Dendritic cell treated with granulocyte-macrophage colony-stimulating factor and Interleukin-4, amounts not matched to agents 40 ng/mL and 50 ng/mL, for 4 days (primary cell): ENCODE results near the gene NEK4.

Experiments
- H3K27ac Mint-ChIP-seq: one replicate; pipeline ENCODE4 v1.8.0; 2022; ENCODE audit warnings: mild to moderate bottlenecking, mixed read lengths
- H3K27me3 Mint-ChIP-seq: one replicate; pipeline ENCODE4 v1.8.0; 2022; ENCODE audit warnings: mild to moderate bottlenecking, mixed read lengths
- H3K36me3 Mint-ChIP-seq: one replicate; pipeline ENCODE4 v1.8.0; 2022; ENCODE audit warnings: low read depth, mixed read lengths
- H3K4me1 Mint-ChIP-seq: one replicate; pipeline ENCODE4 v1.8.0; 2022; ENCODE audit warnings: low read depth, mixed read lengths
- H3K4me3 Mint-ChIP-seq: one replicate; pipeline ENCODE4 v1.8.0; 2022; ENCODE audit warnings: mild to moderate bottlenecking, moderate library complexity, mixed read lengths
- H3K9me3 Mint-ChIP-seq: one replicate; pipeline ENCODE4 v1.8.0; 2022; ENCODE audit warnings: mixed read lengths
- intact Hi-C: fragments of 100-400 bp; cut with micrococcal nuclease; formaldehyde crosslinking; loops from one replicate; pipeline ENCODE4 v1.15.0; 2022

NEK4 gene

DNA sequence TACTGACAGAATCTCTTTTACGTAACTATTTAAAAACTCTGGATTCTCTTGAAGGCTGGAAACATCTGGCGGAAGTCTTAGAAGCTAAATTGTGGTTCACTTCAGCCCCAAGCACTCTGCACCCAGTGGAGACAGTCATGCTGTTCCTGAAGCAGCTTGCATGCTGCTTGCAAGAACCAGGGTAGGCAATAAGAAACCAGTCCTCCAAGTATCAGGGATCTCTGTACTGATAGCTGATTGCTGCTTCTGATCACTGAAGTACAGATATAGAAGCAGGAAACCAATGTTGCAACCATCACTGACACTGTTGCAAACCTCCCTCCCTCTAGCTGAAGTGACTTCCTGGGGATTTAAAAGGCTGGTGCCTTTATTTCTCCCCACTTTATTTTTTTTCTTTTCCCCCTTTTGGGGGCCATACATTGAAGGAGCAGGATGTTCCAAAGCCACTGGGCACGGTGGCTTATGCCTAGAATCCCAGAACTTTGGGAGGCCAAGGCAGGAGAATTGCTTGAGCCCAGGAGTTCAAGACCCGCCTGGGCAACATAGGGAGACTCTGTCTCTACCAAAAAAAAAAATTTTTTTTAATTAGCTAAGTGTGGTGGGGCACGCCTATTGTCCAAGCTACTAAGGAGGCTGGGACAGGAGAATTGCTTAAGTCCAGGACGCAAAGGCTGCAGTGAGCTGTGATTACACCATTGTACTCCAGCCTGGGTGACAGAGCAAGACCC is 49.6 kb downstream of the NEK4 start:
- intact Hi-C loops, result no loop called here
- Mint-ChIP-seq H3K4me1 (peaks cover 40% of the 10 kb centered on the region), H3K4me3 (no peak overlapping the region), H3K36me3 (peaks cover 38% of the 10 kb centered on the region), H3K9me3 (peaks cover 8% of the 10 kb centered on the region), H3K27ac (peak overlapping the region; percentile 22), H3K27me3 (no peaks in the 10 kb centered on the region)

DNA sequence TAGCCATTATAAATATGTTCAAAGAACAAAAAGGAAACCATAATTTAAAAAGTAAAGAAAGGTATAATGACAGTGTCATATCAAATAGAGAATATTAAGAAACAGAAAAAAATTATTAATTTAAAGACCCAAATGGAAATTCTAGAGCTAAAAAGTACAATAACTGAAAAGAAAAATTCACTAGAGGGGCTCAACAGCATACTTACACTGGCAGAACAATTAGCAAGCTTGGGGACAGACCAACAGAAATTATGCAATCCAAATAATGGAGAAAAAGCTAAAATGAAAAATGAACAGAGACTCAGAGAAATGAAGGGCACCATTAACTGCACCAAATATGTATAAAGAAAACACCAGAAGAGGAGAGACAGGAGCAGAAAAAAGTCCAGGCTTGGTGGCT is 51.1 kb downstream of the NEK4 start:
- H3K4me1 Mint-ChIP-seq, result peaks cover 49% of the 10 kb centered on the region
- H3K27me3 Mint-ChIP-seq, result no peaks in the 10 kb centered on the region
- intact Hi-C loops, result no loop called here
- peaks cover 8% of the 10 kb centered on the region for H3K9me3 Mint-ChIP-seq
- H3K4me3 Mint-ChIP-seq, result no peak overlapping the region
- H3K36me3 Mint-ChIP-seq, result peaks cover 38% of the 10 kb centered on the region
- H3K27ac Mint-ChIP-seq, result peak overlapping the region; percentile 22

DNA sequence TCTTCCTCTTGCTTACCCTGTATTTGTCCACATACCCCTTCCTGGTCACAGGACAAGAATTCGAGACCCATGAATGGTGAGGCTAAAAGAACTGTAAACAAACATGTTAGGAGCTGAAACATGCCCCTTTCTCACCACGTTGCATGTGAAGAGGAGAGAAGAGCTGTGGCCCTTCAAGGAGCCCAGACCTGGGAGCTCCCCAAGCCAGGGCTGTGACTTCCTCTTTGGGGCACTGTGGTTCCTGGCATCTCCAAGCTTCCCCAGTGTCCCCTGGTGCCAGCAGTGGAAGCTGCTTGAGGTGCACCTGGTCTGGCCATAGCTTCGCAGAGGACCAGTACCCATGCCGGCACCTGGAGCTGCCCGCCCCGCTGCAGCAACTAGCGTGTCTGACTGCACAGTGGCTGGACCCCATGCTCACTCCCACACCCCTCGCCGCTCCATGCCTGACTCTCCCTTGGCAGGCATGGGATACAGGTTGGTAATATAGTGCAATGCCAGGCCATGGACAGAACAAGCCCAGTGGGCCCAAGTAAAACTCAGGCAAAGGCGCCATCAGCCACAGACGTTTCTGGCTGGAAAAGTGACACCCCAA is 54.9 kb downstream of the NEK4 start:
- Mint-ChIP-seq H3K27me3 (no peaks in the 10 kb centered on the region), H3K36me3 (peaks cover 32% of the 10 kb centered on the region), H3K27ac (peak overlapping the region; percentile 53), H3K4me3 (no peak overlapping the region), H3K9me3 (peaks cover 8% of the 10 kb centered on the region), H3K4me1 (peaks cover 31% of the 10 kb centered on the region)
- intact Hi-C loops, result no loop called here

DNA sequence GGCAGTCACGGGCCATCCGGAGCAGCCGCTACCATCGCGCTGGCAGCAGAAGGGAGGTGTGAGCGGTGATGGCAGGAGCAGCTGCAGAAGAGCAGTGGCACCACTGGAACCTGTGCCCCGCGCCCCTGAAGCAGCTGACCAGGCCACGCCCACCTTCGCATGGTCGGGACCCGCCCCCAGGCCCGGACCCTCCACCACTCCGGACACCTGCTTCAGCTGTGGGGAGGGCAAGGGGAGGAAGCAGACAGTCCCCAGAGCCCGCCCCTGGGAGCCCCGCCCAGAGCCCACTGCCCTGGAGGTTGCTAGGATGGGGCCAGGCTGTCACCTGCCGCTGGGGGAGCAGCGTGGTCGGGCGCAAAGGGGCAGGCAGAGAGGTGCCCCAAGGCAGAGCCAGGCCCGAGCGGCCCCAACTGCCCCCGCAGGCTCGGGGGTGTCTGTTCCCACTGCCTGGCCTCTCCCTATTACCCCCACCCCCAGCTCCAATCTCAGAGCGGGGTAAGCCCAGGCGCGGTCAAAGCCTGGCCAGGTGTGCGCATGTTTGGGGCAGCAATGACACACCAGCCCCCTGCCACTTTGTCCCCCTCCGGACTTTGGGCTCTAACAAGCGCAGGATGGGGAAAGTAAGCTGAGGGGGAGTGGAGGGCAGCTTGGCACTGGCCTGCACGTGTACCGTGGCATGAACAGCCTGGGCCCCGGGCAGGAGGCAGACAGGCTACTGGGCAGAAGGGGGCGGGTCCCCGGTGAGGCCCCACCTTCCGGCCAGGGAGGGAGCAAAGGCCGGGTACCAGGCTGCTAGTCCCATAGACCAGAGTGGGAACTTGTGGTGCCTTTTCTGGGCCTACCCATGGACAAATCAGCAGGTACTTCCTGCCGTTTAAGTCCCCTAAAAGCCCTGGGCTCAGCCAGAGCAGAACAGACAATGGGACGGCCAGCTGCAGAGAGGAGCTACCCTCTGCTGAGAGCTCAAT is 56.1 kb downstream of the NEK4 start:
- Mint-ChIP-seq H3K36me3 (peaks cover 37% of the 10 kb centered on the region), H3K4me1 (peaks cover 27% of the 10 kb centered on the region), H3K4me3 (no peak overlapping the region), H3K9me3 (peaks cover 3% of the 10 kb centered on the region), H3K27ac (no peak overlapping the region), H3K27me3 (no peaks in the 10 kb centered on the region)
- intact Hi-C loops, result no loop called here

DNA sequence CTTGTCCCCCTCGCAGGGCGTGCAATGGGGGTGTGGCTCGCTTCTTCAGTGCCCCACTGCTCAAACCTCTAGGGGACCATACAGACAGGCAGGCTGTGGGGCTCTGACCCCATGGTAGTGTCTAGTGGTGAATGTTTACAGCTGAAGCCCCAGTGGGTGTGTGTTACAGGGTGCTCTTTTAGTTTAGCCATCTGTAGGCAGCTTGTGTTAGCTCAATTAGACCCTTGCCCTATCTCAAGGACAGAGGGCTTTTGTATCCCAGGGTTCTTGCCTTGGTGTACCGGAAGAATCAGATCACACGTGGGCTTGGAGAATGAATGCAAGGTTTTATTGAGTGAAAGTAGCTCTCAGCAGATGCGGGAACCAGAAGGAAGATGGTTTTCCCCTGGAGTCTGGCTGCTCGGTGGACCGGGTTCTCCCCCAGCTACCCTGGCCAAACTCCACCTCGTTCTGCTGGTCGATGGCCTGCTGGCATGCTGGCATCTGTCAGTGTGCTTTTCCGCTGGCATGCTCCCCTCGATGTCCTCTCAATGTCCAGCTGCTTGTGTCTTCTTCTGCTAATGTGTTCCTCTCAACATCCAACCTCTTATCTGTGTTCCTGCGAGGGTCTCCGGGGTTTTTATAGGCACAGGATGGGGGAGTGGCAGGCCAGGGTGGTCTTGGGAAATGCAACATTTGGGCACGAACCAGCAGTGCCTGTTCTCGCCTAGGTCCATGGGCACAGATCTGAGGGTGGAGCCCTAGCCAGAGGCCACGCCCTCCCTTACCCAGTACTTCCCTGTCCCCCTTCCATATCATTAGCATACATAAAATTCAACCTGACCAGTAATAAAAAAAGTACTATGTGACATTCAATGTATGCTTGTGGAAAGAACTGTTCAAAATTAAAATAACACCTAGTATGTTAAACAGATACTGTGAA is 58.2 kb downstream of the NEK4 start:
- Mint-ChIP-seq H3K9me3 (no peaks in the 10 kb centered on the region), H3K4me3 (no peak overlapping the region), H3K27ac (no peak overlapping the region), H3K36me3 (peaks cover 35% of the 10 kb centered on the region), H3K4me1 (peaks cover 28% of the 10 kb centered on the region), H3K27me3 (no peaks in the 10 kb centered on the region)
- intact Hi-C loops, result no loop called here

DNA sequence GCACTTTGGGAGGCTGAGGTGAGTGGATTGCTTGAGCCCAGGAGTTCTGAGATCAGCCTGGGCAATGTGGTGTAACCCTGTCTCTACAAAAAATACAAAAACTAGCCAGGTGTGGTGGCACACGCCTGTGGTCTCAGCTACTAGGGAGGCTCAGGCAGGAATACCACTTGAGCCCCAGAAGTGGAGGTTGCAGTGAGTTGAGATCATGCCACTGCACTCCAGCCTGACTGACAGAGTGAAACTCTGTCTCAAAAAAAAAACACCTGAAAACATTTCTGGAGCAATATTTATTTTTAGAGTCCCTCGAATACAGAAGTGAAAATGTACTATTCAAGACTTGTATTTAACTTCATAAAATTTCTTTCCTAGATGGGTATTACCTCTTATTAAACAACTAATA is 60.2 kb downstream of the NEK4 start:
- no peaks in the 10 kb centered on the region for H3K9me3 Mint-ChIP-seq
- H3K27ac Mint-ChIP-seq, result no peak overlapping the region
- peaks cover 26% of the 10 kb centered on the region for H3K4me1 Mint-ChIP-seq
- H3K27me3 Mint-ChIP-seq, result no peaks in the 10 kb centered on the region
- intact Hi-C loops, result no loop called here
- peaks cover 44% of the 10 kb centered on the region for H3K36me3 Mint-ChIP-seq
- H3K4me3 Mint-ChIP-seq, result no peak overlapping the region

DNA sequence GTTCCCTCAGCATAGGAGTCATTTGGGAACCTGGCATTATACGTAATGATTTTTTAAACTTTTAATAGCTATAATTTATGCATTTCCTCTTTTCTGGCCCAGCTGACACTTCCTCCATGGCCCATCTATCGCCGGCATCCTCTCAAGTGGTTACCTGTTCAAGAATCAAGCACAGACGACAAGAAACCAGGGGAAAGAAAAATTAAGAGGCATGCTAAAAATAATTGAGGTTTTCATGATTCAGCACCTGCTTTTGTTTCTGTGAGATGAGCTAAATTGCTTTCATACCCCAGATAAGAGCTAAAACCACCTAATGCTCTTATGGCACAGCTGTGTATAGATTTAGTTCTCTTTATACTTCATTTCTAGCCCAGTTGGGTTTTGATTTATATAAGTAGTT is 63.2 kb downstream of the NEK4 start:
- Mint-ChIP-seq H3K36me3 (peaks cover 40% of the 10 kb centered on the region), H3K4me1 (peaks cover 25% of the 10 kb centered on the region)
- intact Hi-C loops, result no loop called here

DNA sequence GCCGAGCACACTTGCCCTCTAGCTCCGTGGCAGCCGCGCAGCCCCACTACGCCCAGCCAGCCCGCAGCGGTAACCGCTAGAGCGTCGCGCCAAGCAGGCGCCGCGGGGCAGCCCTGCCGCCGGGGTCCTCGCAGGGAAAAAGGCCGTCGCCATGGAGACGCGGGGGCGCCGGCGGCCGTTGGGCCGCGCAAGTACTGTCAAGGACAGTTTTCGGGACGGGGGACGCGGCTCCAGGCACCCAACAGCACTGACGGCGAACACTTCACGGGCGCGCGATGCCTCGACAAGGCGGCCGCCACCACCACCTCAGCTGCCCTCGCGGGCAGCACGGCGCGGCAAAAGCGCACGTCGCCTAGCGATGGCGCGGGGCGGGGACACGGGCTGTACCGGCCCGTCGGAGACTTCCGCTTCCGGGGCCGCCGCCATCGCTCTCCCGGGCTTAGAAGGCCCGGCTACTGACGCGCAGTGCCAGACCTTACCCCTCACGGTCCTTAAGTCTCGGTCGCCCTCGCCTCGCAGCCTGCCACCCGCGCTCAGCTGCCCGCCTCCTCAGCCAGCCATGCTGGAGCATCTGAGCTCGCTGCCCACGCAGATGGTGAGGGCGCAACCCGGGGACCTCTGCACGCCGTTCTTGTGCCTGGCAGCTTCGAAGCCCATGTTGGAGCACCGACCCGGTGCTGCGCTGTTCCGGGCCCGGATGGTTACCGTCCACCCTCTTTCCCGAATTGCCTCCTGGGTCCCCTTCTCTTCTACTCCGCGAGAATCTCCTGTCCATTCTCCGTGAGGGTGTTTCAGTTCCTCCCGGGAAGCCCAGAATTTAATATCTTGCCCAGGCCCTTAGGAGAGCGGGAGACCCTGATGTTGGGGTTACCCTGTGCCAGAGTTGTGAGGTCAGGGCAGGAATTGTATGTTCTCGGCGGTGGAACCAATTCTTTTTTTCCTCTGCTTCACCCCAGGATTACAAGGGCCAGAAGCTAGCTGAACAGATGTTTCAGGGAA is 64.8 kb downstream of the NEK4 start, which contains the start of the genes GLT8D1 and SPCS1:
GLT8D1 (minus strand) TSS at position 104 of the 999 bp plus-strand sequence. CDS start 5,331 bp downstream, outside the sequence.
SPCS1 (plus strand) TSS at position 419 of the 999 bp plus-strand sequence; CDS start at position 560, 141 bp downstream.
- peaks cover 28% of the 10 kb centered on the region for H3K36me3 Mint-ChIP-seq
- intact Hi-C loops, result loop anchor here (1.0 kb wide), 1 partner anchor 20 kb away; the partner anchor contains the start of gene GNL3
- no peaks in the 10 kb centered on the region for H3K9me3 Mint-ChIP-seq
- peaks cover 25% of the 10 kb centered on the region for H3K4me1 Mint-ChIP-seq
- H3K27ac Mint-ChIP-seq, result peak within 1 kb of the TSS; percentile 97
- H3K27me3 Mint-ChIP-seq, result no peaks in the 10 kb centered on the region
- peak within 1 kb of the TSS; percentile 98 for H3K4me3 Mint-ChIP-seq

More for the DNA sequence above, 63.2 kb downstream of the NEK4 start:
- Mint-ChIP-seq H3K9me3 (no peaks in the 10 kb centered on the region), H3K4me3 (peak overlapping the region; percentile 53), H3K27ac (peak overlapping the region; percentile 97), H3K27me3 (no peaks in the 10 kb centered on the region)

DNA sequence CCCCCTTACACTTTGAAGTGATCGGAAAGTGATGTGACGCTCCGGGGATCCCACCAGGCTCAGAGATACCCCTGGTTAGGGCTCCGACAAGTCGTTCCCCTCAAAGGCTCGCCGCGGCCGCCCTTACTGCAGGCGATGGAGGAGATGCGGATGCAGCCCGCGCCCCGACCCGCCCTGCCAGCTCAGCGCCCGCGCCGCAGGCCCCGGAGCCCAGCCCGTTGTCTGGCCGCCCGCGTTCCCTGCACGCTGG is 65.4 kb downstream of the NEK4 start:
- Mint-ChIP-seq H3K9me3 (no peaks in the 10 kb centered on the region), H3K4me1 (peaks cover 22% of the 10 kb centered on the region), H3K4me3 (peak overlapping the region; percentile 98), H3K36me3 (peaks cover 27% of the 10 kb centered on the region), H3K27me3 (no peaks in the 10 kb centered on the region), H3K27ac (peak overlapping the region; percentile 97)
- intact Hi-C loops, result no loop called here

DNA sequence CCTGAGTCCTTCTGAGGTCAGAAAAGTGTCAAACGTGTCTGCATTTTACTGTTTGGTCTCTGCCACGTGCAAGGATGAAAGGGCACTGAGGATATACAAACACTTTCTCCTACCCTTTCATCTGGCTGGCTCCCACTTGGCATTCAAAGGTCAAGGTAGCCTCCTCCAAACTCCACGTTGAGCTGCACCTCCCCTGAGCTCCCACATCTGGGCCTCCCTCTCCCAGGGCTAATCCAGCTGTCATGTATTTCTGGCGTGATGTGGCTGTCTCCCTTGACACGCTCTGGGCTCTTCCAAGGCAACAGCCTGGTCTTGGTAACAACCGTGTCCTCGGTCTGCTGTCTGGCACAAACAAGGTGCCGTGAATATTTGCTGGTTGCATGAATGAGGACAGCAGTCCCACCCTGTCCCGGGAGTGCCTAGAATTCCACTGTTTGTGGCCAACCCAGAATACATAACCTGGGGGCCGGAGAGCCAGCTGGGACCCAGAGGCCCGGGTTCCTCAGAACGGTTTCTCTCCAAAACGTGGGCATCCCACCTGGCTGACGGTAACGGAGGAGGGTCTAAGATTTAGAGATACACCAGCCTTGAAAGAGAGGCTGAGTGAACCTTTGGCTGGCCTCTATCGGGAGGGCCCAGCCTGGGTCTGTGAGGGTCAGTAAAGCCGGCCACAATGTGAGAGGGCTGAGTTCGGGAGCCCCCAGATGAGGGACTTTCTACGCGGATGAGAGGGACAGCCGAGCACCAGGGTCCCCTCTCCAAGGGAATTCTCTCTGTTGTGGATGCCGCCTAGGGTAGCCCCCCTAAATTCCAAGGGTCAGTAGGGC is 65.9 kb downstream of the NEK4 start:
- Mint-ChIP-seq H3K36me3 (peaks cover 25% of the 10 kb centered on the region), H3K27me3 (no peaks in the 10 kb centered on the region), H3K4me1 (peaks cover 18% of the 10 kb centered on the region), H3K9me3 (no peaks in the 10 kb centered on the region), H3K4me3 (peak overlapping the region; percentile 98), H3K27ac (peak overlapping the region; percentile 97)
- intact Hi-C loops, result no loop called here

DNA sequence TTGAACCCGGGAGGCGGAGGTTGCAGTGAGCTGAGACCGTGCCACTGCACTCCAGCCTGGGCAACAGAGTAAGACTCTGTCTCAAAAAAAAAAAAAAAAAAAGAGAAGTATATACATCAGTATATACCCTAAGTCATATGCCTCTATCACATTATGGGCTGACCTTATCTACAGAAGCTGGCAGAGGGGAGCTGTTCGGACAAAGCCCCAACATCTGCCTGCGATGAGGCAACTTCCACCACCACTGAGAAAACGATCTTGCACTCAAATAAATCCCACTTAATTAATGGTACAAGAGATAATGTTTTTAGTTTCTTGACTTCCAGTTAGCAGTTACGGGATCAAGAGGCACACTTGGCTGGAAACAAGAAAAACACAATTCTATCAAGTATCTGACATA is 67.4 kb downstream of the NEK4 start:
- no peaks in the 10 kb centered on the region for H3K9me3 Mint-ChIP-seq
- no peak overlapping the region for H3K4me3 Mint-ChIP-seq
- no peak overlapping the region for H3K27ac Mint-ChIP-seq
- no peaks in the 10 kb centered on the region for H3K27me3 Mint-ChIP-seq
- H3K4me1 Mint-ChIP-seq, result peaks cover 18% of the 10 kb centered on the region
- peaks cover 19% of the 10 kb centered on the region for H3K36me3 Mint-ChIP-seq
- intact Hi-C loops, result no loop called here

DNA sequence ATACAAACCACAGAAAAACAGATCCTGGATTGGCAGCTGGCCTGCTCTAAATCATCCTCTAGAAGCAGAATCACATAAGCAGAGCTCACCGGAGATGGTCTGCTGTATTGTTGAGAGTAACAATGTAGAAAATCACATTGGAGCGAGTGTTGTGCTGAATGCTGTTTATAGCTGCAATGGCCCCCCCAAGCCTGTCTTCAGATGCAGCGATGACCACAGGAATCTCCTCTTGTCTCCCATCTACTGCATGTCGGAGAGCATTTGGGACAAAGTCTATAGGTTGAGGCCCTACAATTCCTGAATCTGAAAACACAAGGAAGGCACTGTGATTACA is 73.1 kb downstream of the NEK4 start:
- H3K4me3 Mint-ChIP-seq, result no peak overlapping the region
- H3K36me3 Mint-ChIP-seq, result peaks cover 61% of the 10 kb centered on the region
- peak overlapping the region; percentile 61 for H3K27ac Mint-ChIP-seq
- H3K27me3 Mint-ChIP-seq, result no peaks in the 10 kb centered on the region
- H3K4me1 Mint-ChIP-seq, result peaks cover 8% of the 10 kb centered on the region
- intact Hi-C loops, result no loop called here
- no peaks in the 10 kb centered on the region for H3K9me3 Mint-ChIP-seq
